Stimulated activated CD8-positive, alpha-beta memory T cell treated with anti-CD3 and anti-CD28 coated beads, Interleukin-12 subunit alpha, Interleukin-12 subunit beta, amount 100 ng/mL, for 1 hour (primary cell): ENCODE results near the gene LEP.

Experiments
- DNase-seq: peaks from one replicate; pipeline ENCODE4 v3.0.0-alpha.2; 2020; ENCODE audit warnings: low read depth

The LEP gene

DNA sequence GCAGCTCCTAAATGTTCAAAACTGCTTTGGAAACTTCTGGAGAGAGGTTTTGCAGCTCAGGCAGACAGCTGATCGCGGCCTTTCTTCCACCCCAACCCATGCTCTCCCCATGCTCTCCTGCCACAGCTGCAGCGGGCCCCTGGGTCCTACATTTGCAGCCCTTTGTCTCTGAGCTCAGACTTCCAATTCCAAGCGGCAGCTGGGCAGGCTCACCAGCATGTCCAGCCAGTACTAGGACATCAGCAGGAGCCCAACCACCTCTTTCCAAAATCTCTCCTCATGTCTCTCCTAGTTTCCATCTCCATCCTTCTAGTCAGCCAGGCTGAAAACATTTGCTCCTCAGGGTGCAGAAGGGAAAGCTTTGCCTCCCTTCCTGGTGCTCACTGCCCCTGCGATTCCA lies 6.0 kb downstream of the LEP start:
- no peak for DNase-seq

GRCh38 chr7:128247640-128248194 lies 6.6 kb downstream of the LEP start:
- no peak for DNase-seq

- DNase-seq, result no peak
These were observed 10.3 kb downstream of the LEP start for GRCh38 chr7:128251337-128251736.

DNA sequence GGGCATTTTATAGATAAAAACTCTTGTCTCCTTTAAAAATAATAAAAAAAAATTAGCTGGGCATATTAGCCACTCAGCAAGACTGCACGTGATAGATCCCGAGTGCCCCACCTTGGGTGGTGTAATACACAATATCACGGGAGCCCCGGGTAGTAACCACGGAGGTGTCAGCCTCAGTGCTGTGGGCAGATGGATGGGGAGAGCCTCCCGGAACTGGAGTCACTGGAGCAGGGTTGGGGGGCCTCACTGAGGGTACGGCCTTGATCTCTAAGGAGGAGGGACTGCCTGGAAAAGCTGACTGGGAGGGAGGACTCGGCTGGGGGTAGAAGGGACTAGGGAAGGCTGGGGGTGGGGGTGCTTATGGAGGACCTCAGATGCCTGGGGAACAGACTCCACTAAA lies 12.6 kb downstream of the LEP start:
- DNase-seq, result no peak

DNA sequence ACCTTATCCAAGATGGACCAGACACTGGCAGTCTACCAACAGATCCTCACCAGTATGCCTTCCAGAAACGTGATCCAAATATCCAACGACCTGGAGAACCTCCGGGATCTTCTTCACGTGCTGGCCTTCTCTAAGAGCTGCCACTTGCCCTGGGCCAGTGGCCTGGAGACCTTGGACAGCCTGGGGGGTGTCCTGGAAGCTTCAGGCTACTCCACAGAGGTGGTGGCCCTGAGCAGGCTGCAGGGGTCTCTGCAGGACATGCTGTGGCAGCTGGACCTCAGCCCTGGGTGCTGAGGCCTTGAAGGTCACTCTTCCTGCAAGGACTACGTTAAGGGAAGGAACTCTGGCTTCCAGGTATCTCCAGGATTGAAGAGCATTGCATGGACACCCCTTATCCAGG lies 13.4 kb downstream of the LEP start:
- DNase-seq, result no peak

DNA sequence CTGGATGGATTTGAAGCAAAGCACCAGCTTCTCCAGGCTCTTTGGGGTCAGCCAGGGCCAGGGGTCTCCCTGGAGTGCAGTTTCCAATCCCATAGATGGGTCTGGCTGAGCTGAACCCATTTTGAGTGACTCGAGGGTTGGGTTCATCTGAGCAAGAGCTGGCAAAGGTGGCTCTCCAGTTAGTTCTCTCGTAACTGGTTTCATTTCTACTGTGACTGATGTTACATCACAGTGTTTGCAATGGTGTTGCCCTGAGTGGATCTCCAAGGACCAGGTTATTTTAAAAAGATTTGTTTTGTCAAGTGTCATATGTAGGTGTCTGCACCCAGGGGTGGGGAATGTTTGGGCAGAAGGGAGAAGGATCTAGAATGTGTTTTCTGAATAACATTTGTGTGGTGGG lies 14.2 kb downstream of the LEP start:
- no peak for DNase-seq

DNA sequence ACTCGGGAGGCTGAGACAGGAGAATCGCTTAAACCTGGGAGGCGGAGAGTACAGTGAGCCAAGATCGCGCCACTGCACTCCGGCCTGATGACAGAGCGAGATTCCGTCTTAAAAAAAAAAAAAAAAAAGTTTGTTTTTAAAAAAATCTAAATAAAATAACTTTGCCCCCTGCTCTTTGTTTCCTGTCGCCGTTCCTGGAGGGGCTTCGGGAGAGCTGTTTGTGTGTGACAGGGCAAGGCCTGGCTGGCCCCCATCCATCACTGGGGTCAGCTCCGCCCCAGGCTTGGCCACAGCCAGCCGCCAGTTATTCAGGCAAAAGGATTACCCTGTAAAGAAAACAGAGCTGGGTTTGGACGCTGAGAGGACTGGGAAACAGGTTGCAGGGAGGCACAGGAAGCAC lies 16.4 kb downstream of the LEP start:
- DNase-seq, result no peak

DNA sequence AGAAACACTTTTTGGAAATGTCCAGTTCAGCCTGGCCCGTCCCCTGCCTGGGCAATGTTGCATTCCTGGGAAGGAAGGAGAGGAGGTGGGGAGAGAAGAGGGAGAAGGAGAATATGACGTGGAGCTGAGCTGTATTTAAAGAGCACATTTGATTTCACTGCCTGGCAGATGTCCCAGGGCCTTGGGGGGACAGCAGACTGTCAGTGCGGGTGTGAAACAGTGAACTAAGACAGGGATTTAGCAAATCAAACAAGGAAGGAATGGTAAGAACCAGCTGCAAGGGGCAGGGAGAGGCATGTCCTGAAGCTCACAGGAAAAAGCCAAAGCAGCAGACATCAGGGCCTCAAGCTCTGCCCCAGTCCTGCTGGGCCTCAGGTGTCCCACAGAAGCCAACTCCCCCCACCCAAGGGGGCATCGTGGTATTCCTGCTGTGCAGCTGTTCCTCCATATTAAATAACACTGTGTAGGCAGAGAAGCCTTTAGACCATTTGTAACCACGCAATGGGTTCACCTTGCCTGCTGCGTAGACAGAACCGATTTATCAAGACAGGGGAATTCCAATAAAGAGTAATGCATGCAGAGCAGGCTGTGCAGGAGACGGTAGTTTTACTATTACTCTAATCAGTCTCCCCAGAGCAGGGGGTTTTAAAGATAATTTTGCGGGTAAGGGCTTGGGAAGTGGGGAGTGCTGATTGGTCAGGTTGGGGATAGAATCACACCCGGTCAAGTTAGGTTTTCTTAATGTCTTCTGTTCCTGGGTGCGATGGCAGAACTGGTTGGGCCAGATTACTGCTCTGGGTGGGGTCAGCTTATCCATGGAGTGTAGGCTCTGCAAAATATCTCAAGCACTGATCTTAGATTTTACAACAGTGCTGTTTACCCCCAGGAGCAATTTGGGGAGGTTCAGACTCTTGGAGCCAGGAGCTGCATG lies 18.3 kb downstream of the LEP start:
- DNase-seq, result no peak

GRCh38 chr7:128260069-128260795 lies 19.2 kb downstream of the LEP start:
- no peak for DNase-seq

GRCh38 chr7:128262273-128263028 lies 21.4 kb downstream of the LEP start:
- no peak for DNase-seq

DNA sequence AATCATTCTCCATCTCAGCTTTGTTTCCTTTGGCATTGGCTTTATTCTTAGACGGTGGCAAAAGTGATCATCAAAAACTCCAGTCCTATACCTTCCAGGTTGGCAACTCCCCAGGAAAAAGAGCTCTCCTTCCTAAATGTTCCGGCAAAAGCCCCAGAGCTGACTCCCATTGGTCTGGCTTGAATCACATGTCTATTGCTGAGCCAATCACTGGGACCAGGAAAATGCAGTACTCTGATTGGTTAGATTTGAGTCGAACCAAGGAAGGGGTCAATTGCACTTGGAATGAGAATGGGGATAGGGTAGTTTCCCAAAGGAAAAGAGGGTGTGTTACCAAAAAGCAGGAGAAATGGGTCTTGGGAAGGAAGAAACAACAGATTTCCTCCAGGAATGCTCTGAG lies 22.3 kb downstream of the LEP start:
- DNase-seq, result no peak

- no peak for DNase-seq
These were observed 23.4 kb downstream of the LEP start for GRCh38 chr7:128264477-128264876.

GRCh38 chr7:128265156-128265905 lies 24.3 kb downstream of the LEP start:
- DNase-seq, result no peak

GRCh38 chr7:128265906-128266300 lies 24.8 kb downstream of the LEP start:
- no peak for DNase-seq

DNA sequence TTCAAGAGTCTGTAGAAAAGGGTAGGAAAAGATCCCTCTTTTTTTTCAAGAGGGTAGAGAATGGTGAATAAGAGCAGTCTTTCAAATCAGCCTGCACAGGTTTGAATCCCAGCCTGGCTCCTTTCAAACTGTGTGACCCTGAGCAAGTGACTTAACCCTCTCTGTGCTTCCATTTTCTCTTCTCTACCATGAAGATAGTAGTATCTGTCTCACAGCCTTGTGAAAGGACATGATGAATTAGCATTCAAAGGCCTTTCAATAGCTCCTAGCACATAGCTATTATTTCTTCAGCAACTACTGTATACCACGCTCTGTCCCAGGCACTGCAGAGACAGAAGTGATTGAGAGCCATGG lies 25.4 kb downstream of the LEP start:
- no peak for DNase-seq

- no peak for DNase-seq
These were observed 26.0 kb downstream of the LEP start for GRCh38 chr7:128266883-128267594.

DNA sequence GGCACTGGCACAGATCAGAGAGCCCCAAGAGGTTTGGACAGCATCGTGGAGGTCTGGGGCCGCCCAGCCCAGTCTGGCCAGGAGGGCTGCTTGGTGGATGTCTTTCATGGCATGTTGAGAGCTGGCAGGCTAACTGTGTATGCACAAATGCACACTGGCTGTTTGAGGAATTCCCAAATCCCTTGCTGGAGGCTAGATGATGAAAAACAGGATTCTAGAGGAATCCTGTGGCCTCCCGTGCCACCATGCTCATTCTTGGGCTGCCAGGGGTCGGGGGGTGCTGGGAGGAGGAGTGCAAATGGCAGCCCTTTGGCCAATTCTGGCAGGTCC lies 26.5 kb downstream of the LEP start:
- no peak for DNase-seq

DNA sequence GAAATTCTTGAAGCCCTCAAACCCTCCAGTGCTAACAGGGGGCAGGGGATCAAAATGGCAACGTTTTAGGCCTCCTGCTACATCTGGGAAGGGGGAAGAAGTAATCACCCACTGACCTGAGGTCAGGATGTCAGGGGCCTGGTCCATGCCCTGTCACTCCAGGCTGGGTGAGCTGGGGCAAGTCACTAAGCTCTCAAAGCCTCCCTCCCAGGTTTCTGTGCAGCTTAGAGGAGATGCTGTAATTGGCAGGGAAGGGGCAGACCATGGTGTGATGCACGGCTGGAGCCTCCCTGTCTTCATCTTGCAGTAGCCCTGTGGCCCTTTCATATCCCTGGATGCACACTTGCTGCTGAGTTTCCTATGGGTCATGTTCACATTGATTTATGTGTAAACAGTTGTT lies 27.2 kb downstream of the LEP start:
- DNase-seq, result no peak

DNA sequence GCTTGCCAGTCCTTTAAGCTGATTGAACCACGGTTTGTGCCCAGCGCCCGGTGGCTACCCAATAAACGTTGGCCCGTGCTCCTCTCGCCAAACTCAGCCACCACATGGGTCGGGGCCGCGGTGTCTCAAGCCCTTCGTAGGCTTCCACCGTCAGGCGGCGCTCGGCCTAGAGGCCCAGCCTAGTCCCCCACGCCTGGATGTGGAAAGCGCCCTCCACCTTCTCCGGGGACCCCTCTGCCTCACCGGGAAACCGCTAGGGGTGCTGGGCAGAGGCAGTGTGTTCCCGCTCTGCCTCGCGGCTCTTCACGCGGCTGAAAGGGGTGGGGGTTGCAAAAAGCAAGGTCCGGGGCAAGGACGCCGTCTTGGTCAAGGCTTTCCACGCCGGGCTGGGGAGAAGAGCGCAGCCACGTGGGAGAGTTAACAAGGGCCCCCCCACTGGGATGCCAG lies 29.8 kb downstream of the LEP start:
- no peak for DNase-seq

DNA sequence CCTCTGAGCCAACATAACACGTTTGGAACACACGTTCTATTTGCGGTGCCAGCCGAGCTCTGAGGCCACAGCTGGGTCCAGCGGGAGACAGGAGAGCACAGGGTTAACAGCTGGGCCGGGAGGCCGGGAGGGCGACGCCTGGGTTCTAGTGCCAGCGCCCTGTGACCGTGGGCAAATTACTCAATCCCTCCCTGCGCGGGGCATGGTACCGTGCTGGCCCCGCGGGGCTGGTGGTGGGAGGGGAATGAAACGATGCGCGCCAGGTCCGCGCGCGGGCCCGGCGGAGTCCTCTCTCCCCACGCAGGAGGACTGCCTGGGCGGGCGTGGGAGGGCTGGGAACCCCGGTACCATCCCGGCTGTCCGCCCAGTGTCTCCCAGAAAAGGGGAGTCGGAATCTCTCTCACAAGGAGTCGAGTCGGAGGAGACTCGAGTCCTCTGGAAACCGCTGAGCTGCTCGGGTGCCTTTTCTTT lies 30.4 kb downstream of the LEP start:
- no peak for DNase-seq

- DNase-seq, result no peak
These were observed 30.9 kb downstream of the LEP start for GRCh38 chr7:128271942-128272481.
